ENCODE measurements around the gene NINJ1. TPM values are rescaled to one million over a fixed set of nuclear protein-coding genes. Genes with fewer than 3 reads are reported as not detected.

The NINJ1 gene
- total and polyA plus RNA-seq, 2 of the 13 experiments (the other 11 are each of a cell fraction or from before 2014, with no cell fraction given), result 81.2 to 92.1 TPM

- ATAC-seq, result no peak
- Histone ChIP-seq H3K9me3 (ENCODE audit: low read length) (no peaks in the 10 kb centered on the region), H2AFZ (ENCODE audit: low read length) (no peak overlapping the region), H3K79me2 (ENCODE audit: insufficient read depth, low read length) (no peaks in the 10 kb centered on the region), H3K36me3 (replicated peaks in 1 of 2; ENCODE audit: control insufficient read depth in 1 of 2, insufficient read depth in 2 of 2, low read length in 2 of 2) (no peaks in the 10 kb centered on the region), H3K27ac (ENCODE audit: extremely low read length, insufficient read depth, low read length) (no peak overlapping the region), H3K4me3 (replicated peaks in 1 of 3; ENCODE audit: insufficient read depth in 1 of 3, low read depth in 2 of 3, low read length in 3 of 3) (no peak overlapping the region), H3K4me1 (ENCODE audit: insufficient read depth, low read length) (peaks cover 8% of the 10 kb centered on the region; the same call in 1 of the 2 replicates), H4K20me1 (ENCODE audit: insufficient read depth, low read length) (no peaks in the 10 kb centered on the region), H3K4me2 (ENCODE audit: low read depth, low read length) (no peak overlapping the region), H3K27me3 (ENCODE audit: control insufficient read depth in 1 of 2, insufficient read depth in 2 of 2, low read length in 2 of 2) (no peaks in the 10 kb centered on the region), H3K9ac (ENCODE audit: insufficient read depth, low read depth, low read length) (no peak overlapping the region)
- TF ChIP-seq, protein P1, sequence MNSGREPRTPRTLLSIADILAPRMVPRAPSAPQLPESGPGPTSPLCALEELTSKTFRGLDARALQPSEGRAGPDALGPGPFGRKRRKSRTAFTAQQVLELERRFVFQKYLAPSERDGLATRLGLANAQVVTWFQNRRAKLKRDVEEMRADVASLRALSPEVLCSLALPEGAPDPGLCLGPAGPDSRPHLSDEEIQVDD (CRISPR knock-in tag; IDR thresholded peaks at IDR 0.05; ENCODE audit: borderline replicate concordance), result no peak
- no peak for TF ChIP-seq CREB1 (IDR thresholded peaks at IDR 0.05)
- no peak for TF ChIP-seq CREB1 (CRISPR knock-in tag; IDR thresholded peaks at IDR 0.05)
- no peak for TF ChIP-seq ZFP41 (CRISPR knock-in tag; IDR thresholded peaks at IDR 0.05; ENCODE audit: borderline replicate concordance)
- no peak for TF ChIP-seq HDAC1 (CRISPR knock-in tag; IDR thresholded peaks at IDR 0.05)
- no peak for TF ChIP-seq ZNF713 (CRISPR knock-in tag; IDR thresholded peaks at IDR 0.05)
- no peak for TF ChIP-seq XBP1 (CRISPR knock-in tag; IDR thresholded peaks at IDR 0.05)
- TF ChIP-seq NR2F6 (IDR thresholded peaks at IDR 0.05), result no peak
- TF ChIP-seq NR2F6 (CRISPR knock-in tag; IDR thresholded peaks at IDR 0.05), result no peak
- TF ChIP-seq ELF4 (CRISPR knock-in tag; IDR thresholded peaks at IDR 0.05; ENCODE audit: borderline replicate concordance), result no peak
- TF ChIP-seq, protein P2, sequence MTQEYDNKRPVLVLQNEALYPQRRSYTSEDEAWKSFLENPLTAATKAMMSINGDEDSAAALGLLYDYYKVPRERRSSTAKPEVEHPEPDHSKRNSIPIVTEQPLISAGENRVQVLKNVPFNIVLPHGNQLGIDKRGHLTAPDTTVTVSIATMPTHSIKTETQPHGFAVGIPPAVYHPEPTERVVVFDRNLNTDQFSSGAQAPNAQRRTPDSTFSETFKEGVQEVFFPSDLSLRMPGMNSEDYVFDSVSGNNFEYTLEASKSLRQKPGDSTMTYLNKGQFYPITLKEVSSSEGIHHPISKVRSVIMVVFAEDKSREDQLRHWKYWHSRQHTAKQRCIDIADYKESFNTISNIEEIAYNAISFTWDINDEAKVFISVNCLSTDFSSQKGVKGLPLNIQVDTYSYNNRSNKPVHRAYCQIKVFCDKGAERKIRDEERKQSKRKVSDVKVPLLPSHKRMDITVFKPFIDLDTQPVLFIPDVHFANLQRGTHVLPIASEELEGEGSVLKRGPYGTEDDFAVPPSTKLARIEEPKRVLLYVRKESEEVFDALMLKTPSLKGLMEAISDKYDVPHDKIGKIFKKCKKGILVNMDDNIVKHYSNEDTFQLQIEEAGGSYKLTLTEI (CRISPR knock-in tag; conservative IDR thresholded peaks at IDR 0.05), result no peak
- TF ChIP-seq MZF1 (CRISPR knock-in tag; IDR thresholded peaks at IDR 0.05; ENCODE audit: borderline replicate concordance), result no peak
- TF ChIP-seq DMTF1 (CRISPR knock-in tag; IDR thresholded peaks at IDR 0.05), result no peak
- TF ChIP-seq ZNF678 (CRISPR knock-in tag; IDR thresholded peaks at IDR 0.05), result no peak
- TF ChIP-seq PAF1 (CRISPR knock-in tag; IDR thresholded peaks at IDR 0.05), result no peak
- TF ChIP-seq ZNF720 (CRISPR knock-in tag; IDR thresholded peaks at IDR 0.05), result no peak
- intact Hi-C loops (cut with micrococcal nuclease; ENCODE audit: unreplicated experiment), result no loop called here
- ChIA-PET CTCF (ENCODE audit: low intra/inter-chr PET ratio, low total read pairs) (no interaction called here), POLR2A (no interaction called here)
- BruUV-seq (replicated peaks), result no TSS peak
- WGBS (ENCODE audit: low lambda C conversion rate), result 75% methylated on average over 11 of the region's 16 CpGs
- no peak for FAIRE-seq
- in situ Hi-C loops (cut with HindIII; ENCODE audit: extremely low pct_ligation_motif_present, low pct_unique_long_range_greater_than_20kb), result no loop called here
- no peak for DNase-seq (ENCODE audit: low spot score)
Observed at GRCh38 chr9:93077811-93078210, 56.2 kb downstream of the NINJ1 start.
